Pons (tissue), 1 donor: Measurements from ENCODE around the gene ERICH6B.

Experiments used
- DNase-seq: peaks from one replicate; pipeline ENCODE4 v3.0.0-alpha.2; 2016; ENCODE audit warnings: low spot score

ERICH6B gene

GRCh38 chr13:45496942-45497341 lies 118.6 kb downstream of the ERICH6B start:
- DNase-seq = no peak

GRCh38 chr13:45492538-45492937 lies 123.0 kb downstream of the ERICH6B start:
- DNase-seq = no peak
